Subcutaneous adipose tissue (tissue), 4 donors: ENCODE measurements around the gene PPP2R1A. TPM values are rescaled to one million over a fixed set of nuclear protein-coding genes. Genes with fewer than 3 reads are reported as not detected.

Experiments
- total RNA-seq, 4 donors: library from RNA; depleted of rRNA; stranded (reverse); fragments of >200 nt; gene quantifications; one replicate each; pipeline ENCODE4 v1.1.0, GENCODE V29; 2016
- TF ChIP-seq, protein P1 (sequence below): fragments of 450-650 bp; IDR thresholded peaks from one replicate; pipeline ENCODE4 v1.5.1; 2016; ENCODE audit warnings: low read depth, mild to moderate bottlenecking, control low read depth, antibody characterized with exemption, moderate library complexity

Gene PPP2R1A
- 100 to 1,000 TPM; 113 to 186 (median 127) TPM for total RNA-seq

DNA sequence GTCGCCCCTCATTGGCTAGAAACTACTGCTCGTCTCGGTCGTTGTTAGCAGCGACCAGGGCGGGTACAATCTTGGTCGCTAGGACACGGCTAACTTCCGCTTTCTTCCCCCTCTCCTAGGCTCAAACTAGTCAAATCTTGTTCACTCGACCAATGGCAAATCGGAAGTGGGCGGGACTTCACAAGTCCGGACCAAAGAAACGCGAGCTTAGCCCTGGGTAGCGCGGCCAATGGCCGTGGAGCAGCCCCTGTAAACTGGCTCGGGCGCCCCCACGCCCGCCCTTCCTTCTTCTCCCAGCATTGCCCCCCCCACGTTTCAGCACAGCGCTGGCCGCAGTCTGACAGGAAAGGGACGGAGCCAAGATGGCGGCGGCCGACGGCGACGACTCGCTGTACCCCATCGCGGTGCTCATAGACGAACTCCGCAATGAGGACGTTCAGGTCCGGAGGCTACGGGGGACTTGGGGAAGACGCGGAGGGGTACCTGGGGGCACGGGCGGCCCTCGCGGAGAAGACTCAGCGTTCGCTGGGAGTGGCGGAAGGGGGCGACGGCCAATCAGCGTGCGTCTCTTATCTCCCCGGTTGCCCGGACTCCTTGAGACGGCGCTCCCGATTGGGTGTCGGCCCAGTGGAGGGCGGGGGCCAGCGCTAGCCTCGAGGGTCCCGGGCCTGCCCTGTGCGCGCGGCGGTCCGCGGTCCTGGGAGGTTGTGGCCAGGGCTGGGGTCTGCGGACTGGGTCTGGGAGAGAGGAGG is at the start of gene PPP2R1A:
TSS of gene PPP2R1A (plus strand) at position 318 of the 752 bp plus-strand sequence. CDS start at position 363, 45 bp downstream.
- TF ChIP-seq, protein P1, sequence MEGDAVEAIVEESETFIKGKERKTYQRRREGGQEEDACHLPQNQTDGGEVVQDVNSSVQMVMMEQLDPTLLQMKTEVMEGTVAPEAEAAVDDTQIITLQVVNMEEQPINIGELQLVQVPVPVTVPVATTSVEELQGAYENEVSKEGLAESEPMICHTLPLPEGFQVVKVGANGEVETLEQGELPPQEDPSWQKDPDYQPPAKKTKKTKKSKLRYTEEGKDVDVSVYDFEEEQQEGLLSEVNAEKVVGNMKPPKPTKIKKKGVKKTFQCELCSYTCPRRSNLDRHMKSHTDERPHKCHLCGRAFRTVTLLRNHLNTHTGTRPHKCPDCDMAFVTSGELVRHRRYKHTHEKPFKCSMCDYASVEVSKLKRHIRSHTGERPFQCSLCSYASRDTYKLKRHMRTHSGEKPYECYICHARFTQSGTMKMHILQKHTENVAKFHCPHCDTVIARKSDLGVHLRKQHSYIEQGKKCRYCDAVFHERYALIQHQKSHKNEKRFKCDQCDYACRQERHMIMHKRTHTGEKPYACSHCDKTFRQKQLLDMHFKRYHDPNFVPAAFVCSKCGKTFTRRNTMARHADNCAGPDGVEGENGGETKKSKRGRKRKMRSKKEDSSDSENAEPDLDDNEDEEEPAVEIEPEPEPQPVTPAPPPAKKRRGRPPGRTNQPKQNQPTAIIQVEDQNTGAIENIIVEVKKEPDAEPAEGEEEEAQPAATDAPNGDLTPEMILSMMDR: no peak

DNA sequence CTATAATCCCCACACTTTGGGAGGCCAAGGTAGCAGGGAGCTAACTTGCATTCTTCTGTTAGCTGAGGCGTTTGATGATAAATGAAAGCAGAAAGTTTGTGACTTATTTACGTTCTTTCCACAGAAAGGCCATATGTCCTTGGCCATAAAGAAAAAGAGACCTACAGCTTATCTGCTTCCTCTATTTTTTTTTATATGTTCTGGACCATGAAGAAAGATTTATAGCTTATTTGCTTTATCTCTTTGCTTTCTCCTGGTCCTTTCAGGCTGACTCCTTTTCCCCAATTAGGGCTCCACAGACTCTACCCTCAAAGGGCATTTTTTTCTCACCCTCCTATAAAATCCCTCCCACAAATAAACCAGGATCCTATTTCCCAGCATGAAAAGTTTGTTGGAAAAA is 48.6 kb upstream of the PPP2R1A start:
- TF ChIP-seq, protein P1: no peak

DNA sequence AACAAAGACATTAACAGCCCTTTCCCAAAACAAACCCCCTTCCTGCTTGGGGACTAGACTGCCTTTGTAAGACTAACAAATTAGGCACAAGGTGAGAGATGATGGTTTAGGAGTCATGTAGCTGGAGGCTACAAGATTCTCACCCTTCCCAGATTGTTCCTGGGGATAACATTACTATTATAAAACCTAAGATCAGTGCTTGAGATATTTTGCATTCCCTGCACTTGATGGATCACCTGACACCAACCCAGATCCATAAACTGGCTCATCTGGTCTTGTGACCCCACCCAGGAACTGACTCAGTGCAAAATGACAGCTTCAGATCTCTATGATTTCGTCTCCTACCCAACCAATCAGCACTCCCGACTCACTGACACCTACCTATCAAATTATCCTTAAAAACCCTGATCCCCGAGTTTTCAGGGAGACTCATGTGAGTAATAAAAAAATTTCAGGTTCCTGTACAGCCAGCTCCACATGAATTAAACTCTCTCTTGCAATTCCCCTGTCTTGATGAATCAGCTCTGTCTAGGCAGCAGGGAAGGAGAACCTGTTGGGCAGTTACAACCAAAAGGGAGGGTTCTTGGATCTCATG is 47.8 kb upstream of the PPP2R1A start:
- TF ChIP-seq, protein P1: no peak

DNA sequence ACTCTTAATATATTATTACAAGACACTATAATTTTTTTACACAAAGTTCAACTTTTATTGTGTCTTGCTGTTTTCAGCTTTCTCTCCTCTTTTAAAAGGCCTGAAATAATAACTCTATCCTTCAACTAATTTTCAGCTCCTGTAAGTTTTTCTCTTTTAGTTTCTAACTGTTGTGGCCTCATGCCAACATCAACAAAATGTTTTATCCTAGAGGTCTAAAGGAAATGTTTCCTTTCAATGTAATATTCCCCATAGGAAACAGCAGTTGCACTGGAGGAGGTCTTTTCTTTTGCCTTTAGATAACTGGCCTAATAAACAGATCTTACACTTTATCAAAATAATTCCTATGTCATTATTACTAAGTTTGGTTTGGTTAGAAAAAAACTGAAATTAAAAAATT is 41.6 kb upstream of the PPP2R1A start:
- TF ChIP-seq, protein P1: no peak

DNA sequence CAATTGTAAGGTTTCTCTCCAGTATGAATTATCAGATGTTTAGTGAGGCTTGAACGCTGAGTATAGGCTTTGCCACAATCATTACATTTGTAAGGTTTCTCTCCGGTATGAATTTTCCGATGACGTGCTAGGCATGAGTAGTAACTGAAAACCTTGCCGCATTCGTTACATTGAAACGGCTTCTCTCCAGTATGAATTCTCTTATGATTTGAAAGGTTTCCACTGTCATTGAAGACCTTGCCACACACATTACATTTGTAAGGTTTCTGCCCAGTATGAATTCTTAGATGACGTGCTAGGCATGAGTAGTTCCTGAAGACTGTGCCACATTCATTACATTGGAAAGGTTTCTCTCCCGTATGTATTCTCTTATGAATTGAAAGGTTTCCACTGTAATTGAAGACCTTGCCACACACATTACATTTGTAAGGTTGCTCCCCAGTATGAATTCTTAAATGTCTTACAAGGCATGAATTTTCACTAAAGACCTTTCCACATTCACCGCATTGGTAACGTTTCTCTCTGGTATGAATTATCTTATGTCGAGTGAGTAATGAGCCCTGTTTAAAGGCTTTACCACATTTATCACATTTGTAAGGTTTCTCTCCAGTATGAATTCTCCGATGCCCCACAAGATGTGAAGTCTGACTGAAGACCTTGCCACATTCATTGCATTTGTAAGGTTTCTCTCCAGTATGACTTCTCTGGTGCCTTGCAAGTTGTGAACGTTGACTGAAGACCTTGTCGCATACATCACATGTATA is 34.1 kb upstream of the PPP2R1A start:
- TF ChIP-seq, protein P1: no peak

DNA sequence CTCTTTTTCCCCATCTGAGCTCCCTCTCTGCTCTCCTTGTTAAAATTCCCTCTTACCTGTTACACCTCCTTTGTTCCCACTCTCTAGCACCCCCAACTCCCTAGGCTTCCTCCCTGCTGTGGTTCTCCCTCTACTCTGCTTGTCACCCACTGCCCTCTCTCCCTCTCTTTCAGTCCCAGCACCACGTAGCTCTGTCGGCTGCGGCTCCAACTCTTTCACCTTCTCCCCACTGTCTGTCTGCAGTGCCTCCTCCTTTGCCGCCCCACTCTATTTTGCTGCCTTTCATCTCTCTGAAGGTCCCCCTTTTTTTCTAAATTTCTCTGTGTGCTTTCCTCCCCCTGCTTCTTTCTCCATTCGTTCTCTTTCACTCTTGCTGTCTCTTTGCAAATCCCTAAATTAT is 19.5 kb upstream of the PPP2R1A start:
- TF ChIP-seq, protein P1: no peak

DNA sequence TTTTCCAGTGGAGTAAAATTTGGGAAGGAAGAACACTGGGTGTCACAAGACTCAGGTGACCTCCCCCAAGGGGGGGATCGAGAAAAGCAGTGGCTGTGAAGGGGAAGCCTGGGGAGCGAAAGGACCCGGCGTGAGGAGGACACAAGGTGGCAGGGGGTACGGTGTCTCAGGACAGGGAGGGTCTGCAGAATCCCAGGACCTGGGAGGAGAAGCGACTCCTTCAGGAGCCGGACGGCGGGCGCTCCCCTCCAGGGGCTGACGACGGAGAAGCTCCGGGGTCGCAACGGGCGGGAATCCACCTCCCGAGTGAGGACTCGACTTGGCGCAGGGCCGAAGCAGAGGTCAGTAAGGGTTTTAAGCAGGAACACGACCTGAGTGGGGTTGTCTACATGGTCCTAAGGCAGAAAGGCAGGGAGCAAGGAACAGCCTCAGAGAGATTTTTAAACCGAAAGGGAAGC is 19.0 kb upstream of the PPP2R1A start:
- TF ChIP-seq, protein P1: no peak
